ENCODE results near the gene CLSTN2.

CLSTN2 gene

GRCh38 chr3:140428380-140428779 is 493.4 kb downstream of the CLSTN2 start:
- Mint-ChIP-seq H3K9me3 (no peaks in the 10 kb centered on the region), H3K27ac (no peak overlapping the region), H3K4me1 (ENCODE audit: low read depth) (peaks cover 1% of the 10 kb centered on the region), H3K4me3 (no peak overlapping the region), H3K27me3 (ENCODE audit: low read depth) (peaks cover 7% of the 10 kb centered on the region), H3K36me3 (ENCODE audit: low read depth) (no peaks in the 10 kb centered on the region)
- DNase-seq (ENCODE audit: low spot score): no peak

GRCh38 chr3:140429791-140430190 is 494.8 kb downstream of the CLSTN2 start:
- no peak overlapping the region for H3K4me3 Mint-ChIP-seq

DNA sequence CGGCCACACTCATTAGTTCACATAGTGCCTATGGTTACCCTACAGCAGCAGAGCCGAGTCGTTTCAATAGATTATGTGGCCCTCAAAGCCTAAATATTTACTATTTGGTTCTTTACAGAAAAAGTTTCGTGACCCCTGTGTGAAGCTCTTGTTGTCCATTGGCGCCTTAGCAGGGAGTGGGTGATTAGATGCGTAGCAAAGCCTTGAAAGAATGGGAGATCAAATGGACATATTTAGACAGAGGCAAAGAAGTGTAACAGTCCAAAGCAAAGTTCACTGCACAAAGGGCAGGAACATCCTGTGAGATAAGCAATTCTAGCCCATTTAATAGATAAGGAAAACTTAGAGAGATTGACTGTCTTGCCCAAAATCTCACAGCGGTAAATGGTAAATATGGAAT is 495.5 kb downstream of the CLSTN2 start:
- H3K27ac Mint-ChIP-seq: no peak overlapping the region
- no peaks in the 10 kb centered on the region for H3K9me3 Mint-ChIP-seq
- no peak for DNase-seq (ENCODE audit: low spot score)
- no peaks in the 10 kb centered on the region for H3K36me3 Mint-ChIP-seq (ENCODE audit: low read depth)
- H3K4me1 Mint-ChIP-seq (ENCODE audit: low read depth): no peaks in the 10 kb centered on the region
- H3K4me3 Mint-ChIP-seq: no peak overlapping the region
- H3K27me3 Mint-ChIP-seq (ENCODE audit: low read depth): peaks cover 9% of the 10 kb centered on the region

More at GRCh38 chr3:140429791-140430190, 494.8 kb downstream of the CLSTN2 start:
- H3K27me3 Mint-ChIP-seq (ENCODE audit: low read depth): peaks cover 9% of the 10 kb centered on the region
- H3K27ac Mint-ChIP-seq: no peak overlapping the region
- no peaks in the 10 kb centered on the region for H3K4me1 Mint-ChIP-seq (ENCODE audit: low read depth)
- no peak for DNase-seq (ENCODE audit: low spot score)
- no peaks in the 10 kb centered on the region for H3K36me3 Mint-ChIP-seq (ENCODE audit: low read depth)
- no peaks in the 10 kb centered on the region for H3K9me3 Mint-ChIP-seq

GRCh38 chr3:140432229-140432669 is 497.3 kb downstream of the CLSTN2 start:
- H3K27me3 Mint-ChIP-seq (ENCODE audit: low read depth): peaks cover 7% of the 10 kb centered on the region
- H3K4me1 Mint-ChIP-seq (ENCODE audit: low read depth): no peaks in the 10 kb centered on the region
- DNase-seq (ENCODE audit: low spot score): no peak
- no peaks in the 10 kb centered on the region for H3K36me3 Mint-ChIP-seq (ENCODE audit: low read depth)
- H3K9me3 Mint-ChIP-seq: no peaks in the 10 kb centered on the region
- H3K4me3 Mint-ChIP-seq: no peak overlapping the region
- no peak overlapping the region for H3K27ac Mint-ChIP-seq

GRCh38 chr3:140433431-140433830 is 498.4 kb downstream of the CLSTN2 start:
- Mint-ChIP-seq H3K27ac (no peak overlapping the region), H3K9me3 (no peaks in the 10 kb centered on the region), H3K4me1 (ENCODE audit: low read depth) (no peaks in the 10 kb centered on the region), H3K4me3 (no peak overlapping the region), H3K36me3 (ENCODE audit: low read depth) (no peaks in the 10 kb centered on the region), H3K27me3 (ENCODE audit: low read depth) (peaks cover 6% of the 10 kb centered on the region)
- DNase-seq (ENCODE audit: low spot score): no peak

GRCh38 chr3:140434261-140434905 is 499.4 kb downstream of the CLSTN2 start:
- Mint-ChIP-seq H3K27me3 (ENCODE audit: low read depth) (peaks cover 2% of the 10 kb centered on the region), H3K4me3 (no peak overlapping the region)

GRCh38 chr3:140436421-140436820 is 501.4 kb downstream of the CLSTN2 start:
- no peaks in the 10 kb centered on the region for H3K4me1 Mint-ChIP-seq (ENCODE audit: low read depth)
- H3K27me3 Mint-ChIP-seq (ENCODE audit: low read depth): peaks cover 2% of the 10 kb centered on the region
- no peak overlapping the region for H3K27ac Mint-ChIP-seq
- no peak overlapping the region for H3K4me3 Mint-ChIP-seq
- no peaks in the 10 kb centered on the region for H3K36me3 Mint-ChIP-seq (ENCODE audit: low read depth)
- no peaks in the 10 kb centered on the region for H3K9me3 Mint-ChIP-seq
- no peak for DNase-seq (ENCODE audit: low spot score)

More at GRCh38 chr3:140434261-140434905, 499.4 kb downstream of the CLSTN2 start:
- Mint-ChIP-seq H3K4me1 (ENCODE audit: low read depth) (no peaks in the 10 kb centered on the region), H3K36me3 (ENCODE audit: low read depth) (no peaks in the 10 kb centered on the region), H3K9me3 (no peaks in the 10 kb centered on the region), H3K27ac (no peak overlapping the region)
- no peak for DNase-seq (ENCODE audit: low spot score)

DNA sequence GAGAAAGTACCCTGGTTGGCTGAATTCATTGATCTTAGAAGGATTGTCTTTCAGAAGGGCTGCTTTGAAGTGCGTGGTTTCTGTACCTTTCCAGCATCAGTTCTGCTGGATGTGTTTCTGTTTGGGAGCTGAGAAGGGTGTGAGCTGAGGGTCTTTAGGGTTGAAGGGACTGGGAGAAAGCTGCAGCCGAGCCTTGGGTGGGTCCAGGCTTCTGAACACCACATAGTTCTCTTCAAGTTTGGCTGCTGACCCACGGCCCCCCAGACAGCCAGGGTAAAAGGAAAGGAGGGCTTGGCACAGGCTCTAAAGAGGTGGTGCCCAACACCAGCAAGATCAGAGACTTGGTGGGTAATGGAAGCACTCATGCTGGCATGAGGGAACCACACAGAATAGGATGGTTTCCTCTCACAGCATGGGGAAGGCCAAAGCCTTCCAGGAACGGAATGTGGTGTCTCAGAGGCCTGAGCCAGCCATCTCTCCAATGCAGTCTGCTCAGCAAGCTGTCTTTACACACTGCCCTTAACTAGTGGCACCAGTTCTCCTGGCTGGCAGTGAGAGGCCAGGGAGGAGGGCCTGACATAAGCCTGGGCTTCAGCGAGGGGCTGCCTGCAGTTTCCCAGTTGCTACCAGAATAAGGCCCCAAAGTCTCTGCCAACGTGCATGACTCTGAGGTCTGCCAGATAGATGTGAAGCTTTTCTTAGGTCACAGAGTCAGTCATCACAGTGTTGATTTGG is 503.9 kb downstream of the CLSTN2 start:
- Mint-ChIP-seq H3K4me3 (no peak overlapping the region), H3K36me3 (ENCODE audit: low read depth) (no peaks in the 10 kb centered on the region), H3K27me3 (ENCODE audit: low read depth) (peaks cover 2% of the 10 kb centered on the region), H3K4me1 (ENCODE audit: low read depth) (no peaks in the 10 kb centered on the region), H3K27ac (no peak overlapping the region), H3K9me3 (no peaks in the 10 kb centered on the region)
- DNase-seq (ENCODE audit: low spot score): no peak

GRCh38 chr3:140439527-140439926 is 504.5 kb downstream of the CLSTN2 start:
- H3K9me3 Mint-ChIP-seq: no peaks in the 10 kb centered on the region
- H3K4me1 Mint-ChIP-seq (ENCODE audit: low read depth): no peaks in the 10 kb centered on the region
- H3K36me3 Mint-ChIP-seq (ENCODE audit: low read depth): no peaks in the 10 kb centered on the region
- peaks cover 1% of the 10 kb centered on the region for H3K27me3 Mint-ChIP-seq (ENCODE audit: low read depth)
- no peak overlapping the region for H3K4me3 Mint-ChIP-seq
- no peak overlapping the region for H3K27ac Mint-ChIP-seq
- no peak for DNase-seq (ENCODE audit: low spot score)

GRCh38 chr3:140440446-140440845 is 505.5 kb downstream of the CLSTN2 start:
- no peak for DNase-seq (ENCODE audit: low spot score)
- no peaks in the 10 kb centered on the region for H3K4me1 Mint-ChIP-seq (ENCODE audit: low read depth)
- no peaks in the 10 kb centered on the region for H3K27me3 Mint-ChIP-seq (ENCODE audit: low read depth)
- H3K27ac Mint-ChIP-seq: no peak overlapping the region
- no peaks in the 10 kb centered on the region for H3K36me3 Mint-ChIP-seq (ENCODE audit: low read depth)
- no peaks in the 10 kb centered on the region for H3K9me3 Mint-ChIP-seq
- no peak overlapping the region for H3K4me3 Mint-ChIP-seq

DNA sequence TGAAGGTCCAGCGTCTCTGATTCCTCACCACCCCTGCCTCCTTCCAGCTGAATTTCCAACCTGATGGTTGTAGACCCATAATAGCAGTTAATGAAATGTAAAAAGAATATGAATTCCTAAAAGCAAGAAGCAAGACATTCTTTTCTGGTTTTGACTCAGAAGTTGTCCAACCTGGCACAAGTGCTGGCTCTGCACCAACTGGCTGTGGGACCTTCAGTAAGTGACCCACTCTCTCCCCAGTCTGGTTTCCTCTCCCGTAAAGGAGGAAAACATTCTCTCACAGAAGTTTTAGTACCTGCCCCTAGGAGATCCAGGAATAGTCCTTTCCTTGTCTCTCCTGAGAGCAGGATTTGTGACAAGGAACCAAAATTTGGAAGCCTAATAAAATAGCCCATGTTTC is 506.0 kb downstream of the CLSTN2 start:
- no peaks in the 10 kb centered on the region for H3K27me3 Mint-ChIP-seq (ENCODE audit: low read depth)
- H3K4me1 Mint-ChIP-seq (ENCODE audit: low read depth): no peaks in the 10 kb centered on the region
- no peak for DNase-seq (ENCODE audit: low spot score)
- H3K4me3 Mint-ChIP-seq: no peak overlapping the region
- H3K36me3 Mint-ChIP-seq (ENCODE audit: low read depth): no peaks in the 10 kb centered on the region
- no peaks in the 10 kb centered on the region for H3K9me3 Mint-ChIP-seq
- H3K27ac Mint-ChIP-seq: no peak overlapping the region

GRCh38 chr3:140442621-140443020 is 507.6 kb downstream of the CLSTN2 start:
- no peak overlapping the region for H3K27ac Mint-ChIP-seq
- H3K9me3 Mint-ChIP-seq: no peaks in the 10 kb centered on the region
- H3K36me3 Mint-ChIP-seq (ENCODE audit: low read depth): no peaks in the 10 kb centered on the region
- peaks cover 3% of the 10 kb centered on the region for H3K27me3 Mint-ChIP-seq (ENCODE audit: low read depth)
- no peak for DNase-seq (ENCODE audit: low spot score)
- H3K4me1 Mint-ChIP-seq (ENCODE audit: low read depth): no peaks in the 10 kb centered on the region
- H3K4me3 Mint-ChIP-seq: no peak overlapping the region

DNA sequence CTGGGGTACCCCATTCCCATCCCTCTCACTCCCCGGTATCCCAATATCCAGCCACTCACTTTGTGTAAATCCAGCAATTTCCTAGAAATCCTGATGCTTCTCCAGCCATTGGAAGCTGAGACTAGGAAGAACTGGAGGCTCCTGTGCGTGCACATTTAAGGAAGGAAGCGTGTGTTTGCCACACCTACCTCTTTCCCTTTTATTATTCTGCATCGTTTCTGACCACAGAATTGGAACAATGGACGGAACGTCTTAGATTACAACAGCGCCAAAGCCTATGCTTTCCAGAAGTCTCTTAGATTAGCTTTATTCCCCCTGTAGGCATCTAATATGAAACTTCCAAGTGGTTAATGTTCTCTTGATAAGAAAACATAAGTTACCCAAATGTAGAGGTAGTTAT is 508.1 kb downstream of the CLSTN2 start:
- no peak overlapping the region for H3K4me3 Mint-ChIP-seq
- no peak overlapping the region for H3K27ac Mint-ChIP-seq
- no peak for DNase-seq (ENCODE audit: low spot score)
- H3K36me3 Mint-ChIP-seq (ENCODE audit: low read depth): no peaks in the 10 kb centered on the region
- no peaks in the 10 kb centered on the region for H3K4me1 Mint-ChIP-seq (ENCODE audit: low read depth)
- peaks cover 3% of the 10 kb centered on the region for H3K27me3 Mint-ChIP-seq (ENCODE audit: low read depth)
- H3K9me3 Mint-ChIP-seq: no peaks in the 10 kb centered on the region

GRCh38 chr3:140443806-140444205 is 508.8 kb downstream of the CLSTN2 start:
- H3K27ac Mint-ChIP-seq: no peak overlapping the region
- no peaks in the 10 kb centered on the region for H3K36me3 Mint-ChIP-seq (ENCODE audit: low read depth)
- no peak overlapping the region for H3K4me3 Mint-ChIP-seq
- peaks cover 3% of the 10 kb centered on the region for H3K27me3 Mint-ChIP-seq (ENCODE audit: low read depth)
- no peak for DNase-seq (ENCODE audit: low spot score)
- no peaks in the 10 kb centered on the region for H3K9me3 Mint-ChIP-seq
- no peaks in the 10 kb centered on the region for H3K4me1 Mint-ChIP-seq (ENCODE audit: low read depth)
